Subcutaneous adipose tissue (tissue), 4 donors: ENCODE data around the gene EFCAB12. TPM values are rescaled to one million over a fixed set of nuclear protein-coding genes. Genes with fewer than 3 reads are reported as not detected.

ENCODE experiments used
- total RNA-seq, 4 donors: library from RNA; depleted of rRNA; stranded (reverse); fragments of >200 nt; gene quantifications; one replicate each; pipeline ENCODE4 v1.1.0, GENCODE V29; 2016
- TF ChIP-seq, protein P1 (sequence below): fragments of 450-650 bp; IDR thresholded peaks from one replicate; pipeline ENCODE4 v1.5.1; 2016; ENCODE audit warnings: low read depth, mild to moderate bottlenecking, control low read depth, antibody characterized with exemption, moderate library complexity

Gene EFCAB12
- total RNA-seq, 4 donors from 2014 or later: 0.94 to 1.0 TPM; not detected in 2

DNA sequence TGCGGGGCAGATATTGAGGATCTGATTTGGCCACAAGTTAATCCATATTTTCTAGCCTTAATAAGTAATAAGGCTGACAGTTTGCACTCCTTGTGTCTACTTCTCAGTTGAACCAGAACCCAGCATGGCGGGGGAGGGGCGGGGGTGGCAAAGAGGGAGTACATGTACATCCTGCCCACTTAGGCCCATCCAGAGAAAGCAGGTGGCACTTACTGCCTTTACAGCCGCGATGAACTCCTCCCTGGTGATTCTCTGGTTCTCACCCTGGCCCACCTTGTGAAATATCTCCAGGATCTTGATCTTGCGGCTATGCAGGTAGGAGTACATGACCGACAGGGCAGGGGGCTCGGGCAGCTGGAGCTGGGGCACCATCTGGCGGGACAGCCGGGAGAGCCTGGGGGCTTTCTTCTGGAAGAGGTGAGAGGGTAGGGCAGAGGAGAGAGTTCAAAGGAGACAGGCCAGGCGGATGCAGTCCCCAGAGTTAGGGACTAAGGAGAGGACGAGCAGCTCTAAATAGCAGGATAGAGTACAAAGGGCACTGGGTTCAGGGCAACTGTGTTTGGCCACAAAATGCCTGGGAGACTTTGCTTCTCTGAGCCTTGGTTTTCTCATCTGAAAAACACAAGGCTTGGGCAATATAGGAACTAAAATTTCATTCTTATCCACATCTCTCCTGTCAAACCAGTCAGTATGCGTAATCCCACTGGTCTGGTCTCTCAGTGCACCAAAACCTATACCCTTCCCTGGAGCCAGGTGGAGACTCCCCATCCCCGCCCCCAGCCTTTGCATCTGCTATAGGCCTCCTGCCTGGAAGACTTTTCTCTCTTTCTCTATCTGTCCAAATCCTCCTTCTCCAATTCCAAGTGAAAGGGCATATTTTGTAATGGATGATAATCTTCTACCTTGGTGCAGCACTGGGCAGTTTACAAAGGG, 10.1 kb downstream of the EFCAB12 start:
- TF ChIP-seq, protein P1, sequence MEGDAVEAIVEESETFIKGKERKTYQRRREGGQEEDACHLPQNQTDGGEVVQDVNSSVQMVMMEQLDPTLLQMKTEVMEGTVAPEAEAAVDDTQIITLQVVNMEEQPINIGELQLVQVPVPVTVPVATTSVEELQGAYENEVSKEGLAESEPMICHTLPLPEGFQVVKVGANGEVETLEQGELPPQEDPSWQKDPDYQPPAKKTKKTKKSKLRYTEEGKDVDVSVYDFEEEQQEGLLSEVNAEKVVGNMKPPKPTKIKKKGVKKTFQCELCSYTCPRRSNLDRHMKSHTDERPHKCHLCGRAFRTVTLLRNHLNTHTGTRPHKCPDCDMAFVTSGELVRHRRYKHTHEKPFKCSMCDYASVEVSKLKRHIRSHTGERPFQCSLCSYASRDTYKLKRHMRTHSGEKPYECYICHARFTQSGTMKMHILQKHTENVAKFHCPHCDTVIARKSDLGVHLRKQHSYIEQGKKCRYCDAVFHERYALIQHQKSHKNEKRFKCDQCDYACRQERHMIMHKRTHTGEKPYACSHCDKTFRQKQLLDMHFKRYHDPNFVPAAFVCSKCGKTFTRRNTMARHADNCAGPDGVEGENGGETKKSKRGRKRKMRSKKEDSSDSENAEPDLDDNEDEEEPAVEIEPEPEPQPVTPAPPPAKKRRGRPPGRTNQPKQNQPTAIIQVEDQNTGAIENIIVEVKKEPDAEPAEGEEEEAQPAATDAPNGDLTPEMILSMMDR: no peak

DNA sequence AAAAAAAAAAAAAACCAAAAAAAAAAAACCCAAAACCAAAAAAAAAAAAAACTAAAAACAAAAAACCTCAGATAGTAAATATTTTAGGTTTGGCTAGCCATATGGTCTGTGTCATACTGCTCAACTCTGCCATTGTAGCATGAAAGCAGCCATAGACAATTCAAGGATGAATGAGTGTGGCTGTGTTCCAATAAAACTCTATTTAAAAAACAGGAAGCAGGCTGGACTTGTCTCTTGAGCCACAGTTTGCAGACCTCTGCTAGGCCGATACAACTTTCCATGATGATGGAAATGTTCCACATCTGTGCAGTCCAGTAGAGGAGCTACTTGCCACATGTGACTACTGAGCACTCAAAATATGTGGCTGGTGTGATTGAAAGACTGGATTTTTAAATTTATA, 11.1 kb downstream of the EFCAB12 start:
- TF ChIP-seq, protein P1: no peak

GRCh38 chr3:129416415-129416814, 12.0 kb downstream of the EFCAB12 start:
- TF ChIP-seq, protein P1: no peak

DNA sequence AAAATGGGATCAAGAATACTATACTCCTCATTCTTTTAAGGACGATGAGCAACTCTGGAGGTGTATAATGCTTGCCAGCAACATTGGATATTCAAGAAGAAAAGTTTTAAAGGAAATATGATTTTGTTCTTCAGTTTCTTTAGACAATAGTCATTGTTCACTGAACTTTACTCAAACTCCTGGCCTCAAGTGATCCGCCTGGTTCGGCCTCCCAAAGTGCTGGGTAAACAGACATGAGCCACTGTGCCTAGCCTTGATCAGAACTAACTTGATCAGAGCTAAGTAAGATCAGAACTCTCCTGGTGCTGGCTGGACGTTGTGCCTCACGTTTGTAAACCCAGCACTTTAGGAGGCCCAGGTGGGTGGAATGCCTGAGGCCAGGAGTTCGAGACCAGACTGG, 12.6 kb downstream of the EFCAB12 start:
- TF ChIP-seq, protein P1: no peak

DNA sequence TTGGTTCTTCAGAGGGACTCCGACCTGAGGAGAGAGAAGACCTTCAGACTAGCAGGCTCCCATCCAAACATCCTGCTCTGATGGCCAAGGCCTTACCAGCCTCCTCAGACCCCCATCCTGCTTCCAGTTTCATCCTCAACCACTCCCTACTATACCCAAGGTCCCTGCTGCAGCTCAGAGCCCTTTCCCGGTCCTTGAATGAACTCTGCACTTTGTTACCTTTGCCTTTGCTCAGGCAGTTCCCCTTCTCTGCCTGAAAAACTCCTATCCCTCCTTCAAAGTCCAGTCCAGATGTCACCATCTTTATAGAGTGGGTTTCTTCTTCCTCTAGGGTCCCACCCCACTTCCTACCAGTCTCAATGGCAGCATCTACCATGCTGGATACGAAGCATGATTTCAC, 13.1 kb downstream of the EFCAB12 start:
- TF ChIP-seq, protein P1: no peak

DNA sequence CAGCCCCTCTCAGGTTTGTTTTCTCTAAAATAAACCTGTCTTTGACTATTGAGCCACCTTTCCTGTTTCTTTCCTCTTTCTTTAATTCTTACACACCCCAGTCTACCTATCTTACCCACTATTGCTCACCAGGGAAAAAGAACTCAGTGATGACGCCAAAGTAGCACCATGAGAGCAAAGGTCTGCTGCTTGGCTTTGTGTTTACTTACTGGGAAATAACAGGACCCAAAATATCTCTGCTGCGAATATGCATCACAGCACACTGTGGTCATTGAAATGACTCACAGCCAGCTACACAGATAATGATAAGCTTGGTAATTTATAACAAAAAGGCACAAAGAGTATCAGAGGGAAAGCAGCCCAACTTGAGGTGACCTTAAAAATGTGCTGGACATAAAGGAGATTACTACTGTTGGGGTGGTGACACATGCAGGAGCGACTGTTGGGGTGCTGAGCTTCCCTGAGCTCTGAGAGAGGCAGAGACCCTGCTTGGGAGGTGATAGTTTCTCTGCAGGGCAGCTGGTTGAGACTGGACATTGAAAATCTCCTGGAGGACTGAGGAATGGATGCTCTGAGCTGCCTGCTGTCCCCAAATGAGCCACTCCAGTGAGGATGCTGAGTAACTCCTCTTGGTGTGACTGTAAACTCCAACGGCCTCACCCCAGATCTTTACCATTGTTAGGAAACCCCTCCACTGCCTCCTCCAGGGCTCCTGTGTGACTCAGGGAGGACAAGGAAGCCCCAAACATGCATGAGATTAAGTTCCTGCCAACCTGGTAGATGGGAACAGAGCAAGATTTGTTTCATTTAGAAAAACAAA, 14.5 kb downstream of the EFCAB12 start:
- TF ChIP-seq, protein P1: no peak
